ENCODE measurements around the gene ARMC7.
A peak's percentile ranks its signal among the peaks of the same experiment; 100 is the strongest.

Gene ARMC7

DNA sequence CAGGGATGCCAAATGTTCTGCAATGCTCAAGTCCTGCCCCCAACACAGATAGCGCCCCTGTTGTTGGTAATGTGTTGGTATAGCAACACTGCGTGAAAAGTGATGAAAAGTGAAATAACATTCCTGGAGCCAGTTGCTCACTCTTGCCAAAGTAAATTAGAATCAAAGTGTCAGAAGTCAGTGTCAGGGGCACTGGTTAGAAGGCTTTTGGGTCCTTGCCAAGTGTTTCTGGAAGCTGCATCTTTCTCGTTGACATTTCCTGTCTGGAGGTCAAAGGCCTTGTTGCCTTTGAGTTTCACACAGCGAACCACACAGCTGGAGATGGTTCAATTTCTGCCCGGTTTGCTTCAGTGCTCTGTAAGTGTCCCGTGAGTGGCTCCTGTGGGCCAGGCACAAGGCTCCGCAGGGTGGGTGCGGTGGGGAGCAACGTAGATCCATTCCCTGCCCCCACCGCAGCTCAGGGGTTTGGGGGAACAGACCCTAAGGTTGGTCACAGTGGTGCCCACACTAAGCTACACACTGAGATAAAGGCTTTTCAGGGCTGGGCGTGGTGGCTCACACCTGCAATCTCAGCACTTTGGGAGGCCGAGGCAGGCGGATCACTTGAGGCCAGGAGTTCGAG is 25.6 kb upstream of the ARMC7 start:
- no peaks in the 10 kb centered on the region for H3K36me3 ChIP-seq (ENCODE audit: insufficient read depth, low read length)
- H3K4me2 ChIP-seq (ENCODE audit: low read depth, low read length, poor library complexity, severe bottlenecking) = no peak overlapping the region
- H3K4me3 ChIP-seq (ENCODE audit: low read length, poor library complexity, severe bottlenecking) = no peak overlapping the region
- no peak for TF ChIP-seq EZH2phosphoT487 (IDR thresholded peaks at IDR 0.05; ENCODE audit: borderline replicate concordance)
- TF ChIP-seq, protein P1, sequence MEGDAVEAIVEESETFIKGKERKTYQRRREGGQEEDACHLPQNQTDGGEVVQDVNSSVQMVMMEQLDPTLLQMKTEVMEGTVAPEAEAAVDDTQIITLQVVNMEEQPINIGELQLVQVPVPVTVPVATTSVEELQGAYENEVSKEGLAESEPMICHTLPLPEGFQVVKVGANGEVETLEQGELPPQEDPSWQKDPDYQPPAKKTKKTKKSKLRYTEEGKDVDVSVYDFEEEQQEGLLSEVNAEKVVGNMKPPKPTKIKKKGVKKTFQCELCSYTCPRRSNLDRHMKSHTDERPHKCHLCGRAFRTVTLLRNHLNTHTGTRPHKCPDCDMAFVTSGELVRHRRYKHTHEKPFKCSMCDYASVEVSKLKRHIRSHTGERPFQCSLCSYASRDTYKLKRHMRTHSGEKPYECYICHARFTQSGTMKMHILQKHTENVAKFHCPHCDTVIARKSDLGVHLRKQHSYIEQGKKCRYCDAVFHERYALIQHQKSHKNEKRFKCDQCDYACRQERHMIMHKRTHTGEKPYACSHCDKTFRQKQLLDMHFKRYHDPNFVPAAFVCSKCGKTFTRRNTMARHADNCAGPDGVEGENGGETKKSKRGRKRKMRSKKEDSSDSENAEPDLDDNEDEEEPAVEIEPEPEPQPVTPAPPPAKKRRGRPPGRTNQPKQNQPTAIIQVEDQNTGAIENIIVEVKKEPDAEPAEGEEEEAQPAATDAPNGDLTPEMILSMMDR (conservative IDR thresholded peaks at IDR 0.05; ENCODE audit: low read length) = no peak
- no peak overlapping the region for H3K9ac ChIP-seq (ENCODE audit: low read depth, low read length, poor library complexity, severe bottlenecking)
- H3F3A ChIP-seq (ENCODE audit: low read depth) = no peaks in the 10 kb centered on the region
- peaks cover 18% of the 10 kb centered on the region for H3K4me1 ChIP-seq (ENCODE audit: insufficient read depth, low read length, poor library complexity, severe bottlenecking)
- H3K27me3 ChIP-seq (ENCODE audit: insufficient read depth, low read length, poor library complexity, severe bottlenecking) = no peaks in the 10 kb centered on the region
- no peaks in the 10 kb centered on the region for H4K20me1 ChIP-seq (ENCODE audit: insufficient read depth, low read length, poor library complexity, severe bottlenecking)
- H3K9me3 ChIP-seq (ENCODE audit: insufficient read depth, low read depth, low read length) = no peaks in the 10 kb centered on the region
- H2AFZ ChIP-seq (ENCODE audit: low read length) = no peak overlapping the region
- no peaks in the 10 kb centered on the region for H3K9me2 ChIP-seq (replicated peaks; ENCODE audit: low read depth, low read length)
- H3K79me2 ChIP-seq (ENCODE audit: insufficient read depth, low read length) = no peaks in the 10 kb centered on the region

DNA sequence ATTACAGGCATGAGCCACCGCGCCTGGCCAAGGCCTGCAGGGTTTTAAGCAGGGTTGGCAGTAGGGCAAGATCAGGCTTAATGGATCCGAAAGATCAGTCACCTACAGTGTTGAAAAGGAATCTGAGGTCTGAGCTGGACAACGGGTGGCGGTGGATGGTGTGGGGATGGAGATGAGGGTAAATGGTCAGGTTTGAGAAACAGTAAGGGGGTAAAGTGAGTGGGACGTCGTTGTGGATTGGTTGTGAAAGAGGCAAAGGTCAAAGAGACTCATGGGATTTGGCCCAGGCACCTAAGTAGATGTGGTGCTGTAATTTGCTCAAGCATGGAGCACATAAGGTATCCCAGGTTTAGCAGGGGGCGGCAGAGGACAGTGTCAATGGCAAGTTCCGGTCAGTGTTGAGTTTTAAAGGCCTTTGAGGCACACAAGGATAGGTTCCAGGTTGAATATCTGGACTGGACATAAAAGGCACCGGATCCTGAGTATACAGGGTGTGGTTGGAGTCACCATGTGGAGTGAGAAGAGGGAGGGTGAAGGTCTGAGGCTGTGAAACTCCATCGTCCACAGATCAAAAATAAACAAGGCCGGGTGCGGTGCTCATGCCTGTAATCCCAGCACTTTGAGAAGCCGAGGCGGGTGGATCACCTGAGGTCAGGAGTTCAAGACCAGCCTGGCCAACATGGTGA is 23.1 kb upstream of the ARMC7 start:
- H4K20me1 ChIP-seq (ENCODE audit: insufficient read depth, low read length, poor library complexity, severe bottlenecking) = no peaks in the 10 kb centered on the region
- peak overlapping the region; percentile 76 for H3K4me2 ChIP-seq (ENCODE audit: low read depth, low read length, poor library complexity, severe bottlenecking)
- H3F3A ChIP-seq (ENCODE audit: low read depth) = no peaks in the 10 kb centered on the region
- peak overlapping the region; percentile 75 for H3K4me3 ChIP-seq (ENCODE audit: low read length, poor library complexity, severe bottlenecking)
- no peaks in the 10 kb centered on the region for H3K9me2 ChIP-seq (replicated peaks; ENCODE audit: low read depth, low read length)
- TF ChIP-seq, protein P1 (conservative IDR thresholded peaks at IDR 0.05; ENCODE audit: low read length) = no peak
- no peak for TF ChIP-seq EZH2phosphoT487 (IDR thresholded peaks at IDR 0.05; ENCODE audit: borderline replicate concordance)
- peaks cover 19% of the 10 kb centered on the region for H3K4me1 ChIP-seq (ENCODE audit: insufficient read depth, low read length, poor library complexity, severe bottlenecking)
- H3K79me2 ChIP-seq (ENCODE audit: insufficient read depth, low read length) = no peaks in the 10 kb centered on the region
- no peak overlapping the region for H2AFZ ChIP-seq (ENCODE audit: low read length)
- H3K27me3 ChIP-seq (ENCODE audit: insufficient read depth, low read length, poor library complexity, severe bottlenecking) = no peaks in the 10 kb centered on the region
- no peaks in the 10 kb centered on the region for H3K36me3 ChIP-seq (ENCODE audit: insufficient read depth, low read length)
- H3K9ac ChIP-seq (ENCODE audit: low read depth, low read length, poor library complexity, severe bottlenecking) = no peak overlapping the region
- no peaks in the 10 kb centered on the region for H3K9me3 ChIP-seq (ENCODE audit: insufficient read depth, low read depth, low read length)

DNA sequence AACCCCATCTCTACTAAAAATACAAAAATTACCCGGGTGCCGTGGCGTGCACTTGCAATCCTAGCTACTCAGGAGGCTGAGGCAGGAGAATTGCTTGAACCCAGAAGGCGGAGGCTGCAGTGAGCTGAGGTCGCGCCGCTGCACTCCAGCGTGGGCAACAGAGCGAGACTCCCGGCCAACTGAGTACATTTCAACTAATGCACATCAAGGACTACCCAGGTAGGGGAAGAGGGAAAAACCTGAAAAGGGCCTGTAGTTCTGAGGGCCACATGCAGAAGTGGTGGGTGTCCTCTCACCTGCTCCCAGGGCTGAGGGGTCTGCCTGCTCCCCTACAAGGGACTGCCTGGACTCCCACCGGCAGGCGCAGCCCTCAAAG is 22.6 kb upstream of the ARMC7 start:
- TF ChIP-seq, protein P1 (conservative IDR thresholded peaks at IDR 0.05; ENCODE audit: low read length) = no peak
- no peak for TF ChIP-seq EZH2phosphoT487 (IDR thresholded peaks at IDR 0.05; ENCODE audit: borderline replicate concordance)
- Histone ChIP-seq H3K9me3 (ENCODE audit: insufficient read depth, low read depth, low read length) (no peaks in the 10 kb centered on the region), H3K79me2 (ENCODE audit: insufficient read depth, low read length) (no peaks in the 10 kb centered on the region), H3K27me3 (ENCODE audit: insufficient read depth, low read length, poor library complexity, severe bottlenecking) (no peaks in the 10 kb centered on the region), H3K4me3 (ENCODE audit: low read length, poor library complexity, severe bottlenecking) (peak overlapping the region; percentile 75), H2AFZ (ENCODE audit: low read length) (peak overlapping the region; percentile 81), H4K20me1 (ENCODE audit: insufficient read depth, low read length, poor library complexity, severe bottlenecking) (no peaks in the 10 kb centered on the region), H3F3A (ENCODE audit: low read depth) (no peaks in the 10 kb centered on the region), H3K4me1 (ENCODE audit: insufficient read depth, low read length, poor library complexity, severe bottlenecking) (peaks cover 19% of the 10 kb centered on the region), H3K4me2 (ENCODE audit: low read depth, low read length, poor library complexity, severe bottlenecking) (peak overlapping the region; percentile 76), H3K9me2 (replicated peaks; ENCODE audit: low read depth, low read length) (no peaks in the 10 kb centered on the region), H3K9ac (ENCODE audit: low read depth, low read length, poor library complexity, severe bottlenecking) (peak overlapping the region; percentile 74), H3K36me3 (ENCODE audit: insufficient read depth, low read length) (no peaks in the 10 kb centered on the region)
